GM19438 (cell line): Measurements from ENCODE around the gene LBP.
"Not testable (repeated sequence)": the region's sequence is repeated elsewhere in the genome, so short reads cannot be mapped to it uniquely, and the experiment has no call there.

Experiments used
- ATAC-seq: cut with Tn5 transposase; IDR thresholded peaks from one replicate; pipeline ENCODE4 v1.9.1; 2021; ENCODE audit warnings: low read depth; ENCODE audit not compliant: unreplicated experiment

Gene LBP

DNA sequence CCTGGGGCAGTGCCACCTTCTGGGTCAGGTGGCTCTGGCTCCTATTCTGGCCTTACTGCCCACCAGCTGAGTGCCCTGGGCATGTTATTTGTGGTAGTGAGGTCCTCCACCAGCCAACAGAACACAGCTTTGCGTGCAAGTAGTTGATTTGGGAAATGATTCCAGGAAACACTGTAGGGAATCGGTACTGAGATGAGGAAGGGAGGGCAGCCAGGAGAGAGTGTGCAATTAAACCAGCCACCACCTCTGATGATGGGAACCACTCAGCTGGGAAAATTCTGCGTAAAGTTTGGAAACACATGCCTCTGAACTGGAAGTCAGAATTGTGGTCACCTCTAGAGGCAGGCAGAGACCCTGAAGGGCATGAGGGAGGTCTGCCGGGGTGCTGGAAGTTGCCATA, 459 bp downstream of the LBP start:
- ATAC-seq: no peak

DNA sequence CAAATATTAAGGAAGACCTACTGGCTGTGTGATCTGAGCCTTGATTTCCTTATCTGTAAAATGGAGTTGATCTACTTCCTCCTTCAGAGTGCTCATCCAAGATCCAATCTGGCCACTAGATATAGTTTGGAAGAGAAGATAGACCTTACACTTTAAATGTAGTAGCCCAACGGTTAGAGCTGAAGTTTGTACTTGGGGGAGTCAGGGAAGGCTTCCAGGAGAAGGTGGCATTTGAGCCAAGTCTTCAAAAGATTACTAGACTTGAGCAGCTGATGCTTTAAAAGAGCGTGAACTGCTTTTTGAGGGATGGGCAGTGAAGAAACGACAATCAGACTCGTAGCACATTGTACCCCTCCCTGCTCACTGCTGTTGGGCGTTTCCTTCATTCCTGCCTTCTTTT, 3.6 kb downstream of the LBP start:
- ATAC-seq: no peak

DNA sequence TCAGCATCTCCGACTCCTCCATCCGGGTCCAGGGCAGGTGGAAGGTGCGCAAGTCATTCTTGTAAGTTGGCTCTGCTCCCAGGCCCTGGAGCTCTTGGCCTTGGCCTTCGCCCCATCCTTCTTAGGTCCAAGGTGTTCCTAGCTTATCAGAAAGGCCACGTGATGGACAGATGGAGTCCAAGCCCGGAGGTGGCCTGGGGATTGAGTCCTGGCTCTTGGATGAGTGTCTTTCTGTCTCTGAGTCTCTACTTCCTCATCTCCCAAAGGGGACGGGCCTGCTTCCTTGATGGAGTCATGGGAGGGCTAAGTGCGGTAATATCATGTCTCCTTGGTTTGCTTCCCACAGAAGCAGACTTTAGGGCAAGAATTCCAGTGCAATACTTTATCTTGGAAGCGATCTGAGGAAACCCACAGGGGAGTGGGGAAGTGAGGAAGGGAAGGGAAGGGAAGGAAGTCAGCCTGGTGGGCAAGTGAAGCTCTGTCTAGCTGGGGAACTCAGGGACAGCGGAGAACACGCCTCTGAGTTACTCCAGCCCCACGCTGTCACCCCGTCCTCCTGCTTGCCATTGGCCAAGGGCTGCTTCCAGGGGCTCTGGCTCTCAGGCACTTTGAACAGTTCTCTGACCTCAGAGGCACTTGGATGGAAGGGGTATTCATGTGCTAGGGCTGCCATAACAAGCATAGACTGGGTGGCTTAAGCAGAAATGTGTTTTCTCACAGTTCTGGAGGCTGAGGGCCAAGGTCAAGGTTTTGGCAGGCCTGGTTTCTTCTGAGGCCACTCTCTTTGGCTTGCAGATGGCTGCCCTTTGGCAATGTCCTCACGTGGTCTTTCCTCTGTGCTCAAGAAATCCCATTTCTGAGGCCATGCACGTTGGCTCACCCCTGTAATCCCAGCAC, 4.8 kb downstream of the LBP start:
- no peak for ATAC-seq

DNA sequence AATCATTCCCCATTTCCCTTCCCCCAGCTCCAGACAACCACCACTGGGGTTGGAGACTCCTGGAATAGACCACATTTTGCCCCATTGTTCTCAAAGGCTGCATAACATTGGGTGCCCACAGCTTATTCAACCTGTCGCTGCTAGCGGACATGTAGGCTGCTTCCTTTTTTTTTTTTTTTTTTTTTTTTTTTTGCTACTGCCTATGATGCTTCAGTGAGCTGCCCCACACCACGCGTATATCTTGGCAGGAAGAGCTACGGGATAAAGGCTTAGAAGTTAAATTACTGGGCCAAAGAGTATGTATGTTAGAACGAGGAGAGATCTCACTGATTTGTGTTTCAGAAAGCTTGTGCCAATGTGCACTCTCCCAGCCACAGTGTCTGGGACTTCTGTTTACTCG, 7.0 kb downstream of the LBP start:
- ATAC-seq: no peak

DNA sequence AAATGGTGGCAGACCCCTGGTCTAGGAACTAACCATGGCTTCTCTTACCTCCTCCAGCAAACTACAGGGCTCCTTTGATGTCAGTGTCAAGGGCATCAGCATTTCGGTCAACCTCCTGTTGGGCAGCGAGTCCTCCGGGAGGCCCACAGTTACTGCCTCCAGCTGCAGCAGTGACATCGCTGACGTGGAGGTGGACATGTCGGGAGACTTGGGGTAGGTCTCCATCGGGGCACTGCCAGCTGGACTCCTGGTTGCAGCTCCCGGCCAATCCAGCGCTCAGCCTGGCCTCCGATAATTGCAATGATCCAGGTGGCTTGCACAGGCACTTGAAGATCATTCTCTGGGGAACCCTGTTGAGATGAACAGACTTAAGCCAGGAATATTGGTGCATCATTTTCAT, 7.9 kb downstream of the LBP start:
- no peak for ATAC-seq

DNA sequence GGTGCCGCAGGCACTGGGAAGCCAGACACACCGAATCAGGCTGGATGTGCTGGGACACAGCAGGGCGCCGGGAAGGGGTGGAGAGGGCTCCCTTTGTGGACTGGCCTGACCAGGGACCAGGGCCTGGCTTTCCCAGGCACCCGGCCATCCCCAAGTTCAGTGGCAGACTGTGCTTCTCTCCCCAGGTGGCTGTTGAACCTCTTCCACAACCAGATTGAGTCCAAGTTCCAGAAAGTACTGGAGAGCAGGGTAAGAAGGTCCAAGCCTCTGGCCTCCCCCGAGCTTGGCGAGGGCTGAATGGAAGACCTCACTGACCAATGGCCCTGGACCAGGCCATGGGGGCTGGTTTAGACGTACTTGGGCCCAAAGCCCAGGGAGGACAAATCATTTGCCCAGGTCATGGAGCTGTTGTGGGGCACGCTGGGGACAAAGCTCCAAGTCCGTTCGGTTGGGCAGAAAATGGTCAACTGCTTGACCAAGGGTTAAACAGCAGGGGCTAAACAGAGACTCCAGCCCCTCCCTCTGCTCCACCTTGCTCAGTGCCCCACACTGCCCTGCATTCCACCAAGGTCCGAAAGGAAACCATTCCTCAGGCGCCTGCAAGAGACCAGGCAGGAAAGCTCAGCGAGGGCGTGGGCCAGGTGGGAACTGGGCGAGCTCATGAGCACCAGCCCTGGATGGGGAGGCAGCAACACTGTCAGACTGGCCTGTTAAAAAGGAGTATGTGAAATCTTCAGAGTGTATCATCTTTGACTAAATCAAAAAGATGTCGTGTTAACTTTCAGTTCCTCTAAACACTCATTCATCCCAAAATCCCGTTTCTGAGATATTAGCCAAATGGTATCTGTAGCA, 9.1 kb downstream of the LBP start:
- no peak for ATAC-seq

DNA sequence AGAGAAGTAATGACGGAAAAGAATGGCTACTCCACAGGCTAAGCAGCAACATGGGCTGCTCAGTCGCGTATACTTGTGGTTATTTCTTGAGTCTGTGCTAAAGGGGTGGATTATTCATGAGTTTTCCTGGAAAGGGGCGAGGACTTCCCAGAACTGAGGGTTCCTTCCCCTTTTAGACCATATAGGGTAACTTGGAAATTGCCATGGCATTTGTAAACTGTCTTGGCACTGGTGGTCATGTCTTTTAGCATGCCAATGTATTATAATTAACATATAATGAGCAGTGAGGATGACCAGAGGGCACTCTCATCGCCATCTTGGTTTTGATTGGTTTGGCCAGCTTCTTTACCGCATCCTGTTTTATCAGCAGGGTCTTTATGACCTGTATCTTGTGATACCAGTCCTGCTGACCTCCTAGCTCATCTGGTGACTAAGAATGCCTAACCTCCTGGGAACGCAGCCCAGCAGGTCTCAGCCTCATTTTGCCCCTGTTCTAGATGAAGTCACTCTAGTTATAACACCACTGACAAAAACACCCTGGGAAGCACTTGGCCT, 11.4 kb downstream of the LBP start:
- no peak for ATAC-seq

DNA sequence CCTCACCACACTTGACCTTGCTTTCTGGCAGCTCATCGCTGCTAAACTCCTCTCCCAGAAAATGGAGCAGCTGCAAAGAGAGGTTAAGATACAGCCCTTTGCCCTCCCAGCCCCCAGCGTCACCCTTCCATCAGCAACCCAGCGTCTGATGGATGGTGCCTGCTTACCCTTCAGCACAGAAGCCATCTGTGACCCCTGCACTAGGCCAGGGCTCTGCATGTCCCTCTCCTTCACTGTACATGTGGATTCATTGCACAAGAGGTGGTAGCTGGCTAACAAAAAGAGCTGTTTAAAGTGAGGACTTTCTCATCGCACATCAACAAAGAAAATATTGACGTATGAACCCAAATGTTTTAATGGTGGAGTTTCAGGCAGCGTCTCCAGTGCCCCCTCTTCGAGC, 12.3 kb downstream of the LBP start:
- ATAC-seq: no peak

DNA sequence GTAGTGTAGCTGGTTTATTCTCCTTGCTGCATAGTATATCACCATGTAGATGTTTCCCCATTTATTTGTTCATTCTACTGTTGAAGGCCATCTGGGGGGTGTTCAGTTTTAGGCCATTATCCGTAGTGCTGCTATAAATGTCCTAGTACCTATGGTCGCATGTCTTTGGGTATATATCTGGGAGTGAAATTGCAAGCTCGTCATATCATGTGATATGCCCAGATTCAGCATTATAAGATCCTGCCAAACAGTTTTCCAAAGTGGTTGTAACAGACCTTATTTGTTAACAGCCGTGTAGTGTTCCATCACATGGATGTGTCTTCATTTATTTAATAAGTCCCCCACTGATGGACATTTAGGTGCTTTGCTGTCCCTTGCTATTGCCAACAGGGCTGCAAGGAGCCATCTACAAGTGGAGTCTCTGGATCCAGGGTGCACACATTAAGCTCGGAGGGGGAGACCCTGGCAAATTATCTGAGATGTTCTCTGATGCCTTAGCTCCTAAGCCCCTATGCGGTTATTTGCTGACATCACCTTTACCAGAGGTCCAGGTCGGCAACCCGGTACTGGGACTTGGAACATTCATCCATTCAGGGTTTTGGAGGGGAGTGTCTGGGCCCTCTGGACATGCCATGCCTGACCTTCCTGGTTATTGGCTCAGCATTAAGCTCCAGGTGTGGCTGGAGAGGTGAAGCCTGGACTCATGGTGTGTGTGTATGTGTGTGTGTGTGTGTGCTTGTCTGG, 16.9 kb downstream of the LBP start:
- ATAC-seq: no peak

DNA sequence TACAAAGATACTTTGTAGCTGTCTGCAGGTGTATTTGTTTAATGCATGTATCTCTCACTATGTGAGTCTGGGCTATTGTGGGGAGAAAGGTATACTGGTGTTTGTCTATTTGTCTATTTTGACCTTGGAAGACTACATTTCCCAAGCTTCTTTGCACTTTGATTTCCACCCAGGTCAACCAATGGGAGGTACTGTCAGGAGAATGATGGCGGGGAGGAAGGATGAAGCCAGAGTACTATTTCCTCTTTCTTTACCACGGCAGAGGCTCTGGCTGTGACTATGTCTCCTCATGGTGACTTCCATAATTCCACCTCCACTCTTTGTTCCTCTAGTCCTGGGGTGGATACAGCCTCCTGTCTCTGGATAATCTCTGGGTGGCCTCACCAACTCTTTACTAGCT, 23.1 kb downstream of the LBP start:
- ATAC-seq: no peak

DNA sequence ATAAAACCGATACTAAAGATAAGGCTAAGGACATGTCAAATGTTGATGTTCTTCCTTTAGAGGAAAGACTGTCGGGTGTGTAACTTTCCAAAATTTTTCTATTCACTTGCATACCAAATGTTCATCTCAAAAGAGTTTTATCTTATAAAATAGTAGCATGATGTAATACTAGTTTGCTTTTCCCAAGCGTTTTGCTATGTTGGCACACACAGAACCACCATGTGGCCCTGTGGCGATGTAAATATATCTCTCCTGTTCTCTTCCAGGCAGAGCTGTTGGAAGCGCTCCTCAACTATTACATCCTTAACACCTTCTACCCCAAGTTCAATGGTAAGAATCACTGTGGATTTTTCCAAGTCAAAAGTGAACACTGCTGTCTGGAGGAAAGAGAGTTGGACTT, 26.5 kb downstream of the LBP start:
- ATAC-seq: no peak

DNA sequence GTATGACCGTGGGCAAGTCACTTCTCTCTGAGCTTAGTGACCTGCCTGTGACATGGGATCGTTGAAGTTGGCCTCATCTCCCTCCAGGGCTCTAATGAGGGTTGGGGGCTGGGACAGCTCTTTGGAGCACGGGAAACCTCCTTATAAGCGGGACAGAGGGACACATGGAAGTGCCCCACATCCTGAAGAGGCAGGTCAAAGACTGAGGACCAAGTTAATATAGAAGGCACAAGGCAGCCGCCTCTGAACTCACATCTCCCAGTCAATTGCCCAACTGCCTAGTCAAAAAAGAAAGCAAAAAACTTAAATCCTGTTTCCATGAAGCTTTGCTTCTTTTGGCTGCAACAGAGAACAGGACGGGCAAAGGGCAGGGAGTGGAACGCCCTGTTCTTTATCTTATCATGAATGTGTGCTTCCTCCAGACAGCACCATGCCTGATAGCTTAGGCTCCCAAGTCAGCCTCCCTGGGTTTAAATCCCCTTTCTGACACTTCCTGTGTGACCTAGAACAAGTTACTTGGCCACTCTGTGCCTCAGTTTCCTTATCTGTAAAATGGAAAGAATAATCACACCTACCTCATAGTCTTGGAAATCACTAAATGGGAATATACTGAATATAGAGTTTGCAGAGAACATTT, 27.1 kb downstream of the LBP start:
- ATAC-seq: no peak

DNA sequence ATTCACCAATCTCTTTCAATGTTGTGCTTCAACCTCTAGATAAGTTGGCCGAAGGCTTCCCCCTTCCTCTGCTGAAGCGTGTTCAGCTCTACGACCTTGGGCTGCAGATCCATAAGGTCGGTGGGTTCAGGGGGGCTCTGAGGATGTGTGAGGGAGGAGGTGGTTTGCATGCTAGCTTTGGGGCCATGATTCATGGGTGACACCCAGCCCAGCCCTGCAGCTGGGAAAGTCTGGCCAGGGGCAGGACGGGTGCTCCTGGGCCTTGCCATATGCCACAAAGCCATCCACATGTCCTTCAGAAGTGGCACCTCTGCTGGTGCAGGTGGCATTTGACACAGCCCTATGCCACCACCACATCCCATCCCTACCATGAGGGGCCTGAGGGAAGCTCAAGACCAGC, 27.6 kb downstream of the LBP start:
- no peak for ATAC-seq

DNA sequence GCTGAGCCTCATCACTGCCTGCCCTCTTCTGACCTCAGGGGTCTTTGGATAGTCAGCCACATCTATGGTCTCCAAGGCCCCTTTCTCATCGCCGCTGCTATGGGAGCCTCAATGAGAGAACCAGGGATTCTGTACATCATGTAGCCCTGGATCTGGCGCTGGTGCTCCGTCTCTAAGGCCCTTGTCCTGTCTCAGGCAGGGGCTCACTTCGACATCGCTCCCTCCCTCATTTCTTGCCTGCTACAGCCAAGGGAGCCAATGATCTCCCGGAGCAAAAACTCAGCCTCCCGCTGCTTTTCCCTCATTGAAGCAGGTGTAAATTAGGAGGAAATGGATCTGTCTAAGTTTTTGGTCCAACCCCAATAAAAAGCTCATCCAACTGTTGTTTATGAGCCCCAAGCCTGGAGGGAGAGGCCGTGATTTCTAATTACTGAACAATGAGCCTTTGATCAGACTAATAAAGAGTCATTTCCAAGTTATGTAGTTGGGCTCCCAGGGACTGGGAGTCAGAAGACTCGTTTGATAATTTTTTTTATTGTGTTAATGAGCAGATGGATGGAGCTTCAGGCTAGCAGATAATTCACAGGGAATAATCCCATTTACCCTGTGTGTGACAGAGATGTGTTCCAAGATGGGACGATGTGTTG, 30.9 kb downstream of the LBP start:
- no peak for ATAC-seq

DNA sequence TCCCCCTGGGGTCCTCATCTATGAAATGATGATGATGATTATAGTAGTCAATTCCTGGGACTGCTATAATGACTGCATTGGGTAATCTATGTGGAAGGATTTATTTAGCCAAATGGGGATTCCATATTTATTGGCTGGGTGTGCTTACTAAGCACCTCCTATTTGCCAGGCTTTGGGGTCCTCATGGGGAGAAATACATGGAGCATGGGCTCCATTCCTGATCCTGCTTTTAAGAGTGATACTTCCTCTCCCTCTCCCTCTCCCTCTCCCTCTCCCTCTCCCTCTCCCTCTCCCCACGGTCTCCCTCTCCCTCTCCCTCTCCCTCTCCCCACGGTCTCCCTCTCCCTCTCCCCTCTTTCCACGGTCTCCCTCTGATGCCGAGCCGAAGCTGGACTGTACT, 31.6 kb downstream of the LBP start:
- not testable (repeated sequence) for ATAC-seq

DNA sequence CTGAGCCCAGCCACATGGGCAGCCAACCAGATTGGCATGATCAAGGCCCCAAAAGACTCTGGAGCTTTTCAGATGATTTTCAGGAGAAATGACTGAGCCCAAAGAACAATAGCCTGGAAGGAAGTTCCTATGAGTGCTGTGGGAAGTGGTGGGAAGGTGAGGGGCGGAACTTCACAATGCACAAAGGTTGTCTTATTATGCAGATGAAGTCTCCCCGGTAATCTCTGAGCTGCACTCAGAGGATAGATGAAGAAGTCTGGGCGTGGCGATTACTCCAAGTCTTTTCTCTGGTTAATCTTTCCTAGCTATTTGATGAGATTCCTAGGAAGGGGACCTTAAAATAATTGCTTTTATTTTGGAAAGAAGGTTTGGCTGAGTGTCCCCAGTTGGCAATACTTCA, 36.9 kb downstream of the LBP start:
- no peak for ATAC-seq

DNA sequence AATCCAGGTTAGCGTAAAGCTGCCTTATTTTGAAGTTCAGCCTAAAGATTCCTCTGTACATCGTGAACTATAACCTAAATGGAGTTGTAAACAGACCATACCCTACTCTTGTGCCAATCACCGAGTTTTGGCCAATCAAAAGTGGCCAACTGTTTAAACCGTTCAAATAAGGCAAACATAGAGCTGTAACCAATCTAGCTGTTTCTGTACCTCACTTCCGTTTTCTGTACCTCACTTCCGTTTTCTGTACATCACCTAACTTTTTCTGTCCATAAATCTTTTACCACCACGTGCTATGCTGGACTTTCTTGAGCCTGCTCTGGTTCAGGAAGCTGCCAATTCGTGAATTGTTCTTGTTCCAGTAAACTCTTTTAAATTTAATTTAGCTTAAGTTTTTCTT, 39.7 kb downstream of the LBP start:
- ATAC-seq: no peak

DNA sequence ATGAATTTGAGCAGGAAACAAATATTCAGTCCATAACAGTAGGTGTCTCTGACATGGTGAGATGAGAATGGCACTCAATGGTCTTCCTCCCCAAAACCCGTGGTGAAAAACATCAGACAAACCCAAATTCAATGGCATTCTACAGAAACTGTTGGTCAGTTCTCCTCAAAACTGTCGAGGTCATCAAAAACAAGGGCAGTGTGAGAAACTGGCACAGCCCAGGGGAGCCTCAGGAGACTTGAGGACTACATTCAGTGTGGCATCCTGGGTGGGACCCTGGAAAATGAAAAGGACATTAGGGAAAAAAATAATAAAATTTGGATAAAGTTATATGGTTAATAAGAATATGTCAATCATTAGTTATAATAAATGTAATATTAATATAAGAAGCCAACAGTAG, 40.6 kb downstream of the LBP start:
- no peak for ATAC-seq

DNA sequence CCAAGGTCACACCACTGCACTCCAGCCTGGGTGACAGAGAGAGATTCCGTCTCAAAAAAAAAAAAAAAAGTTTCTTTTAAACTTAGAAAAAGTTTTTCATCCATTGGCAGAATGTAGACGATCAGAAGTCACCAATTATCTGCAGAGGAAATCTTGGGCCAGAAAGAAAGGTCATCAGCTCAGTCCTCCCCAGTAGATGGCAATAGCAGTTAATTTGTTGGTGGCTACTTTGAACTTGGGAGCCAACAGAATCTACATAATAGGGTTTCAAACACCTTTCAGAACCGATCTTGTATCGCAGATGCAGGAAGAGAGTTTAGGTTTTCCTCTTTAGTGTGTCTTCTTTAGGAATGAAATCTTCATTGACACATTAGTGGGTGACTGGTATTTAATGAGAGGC, 41.7 kb downstream of the LBP start:
- no peak for ATAC-seq

DNA sequence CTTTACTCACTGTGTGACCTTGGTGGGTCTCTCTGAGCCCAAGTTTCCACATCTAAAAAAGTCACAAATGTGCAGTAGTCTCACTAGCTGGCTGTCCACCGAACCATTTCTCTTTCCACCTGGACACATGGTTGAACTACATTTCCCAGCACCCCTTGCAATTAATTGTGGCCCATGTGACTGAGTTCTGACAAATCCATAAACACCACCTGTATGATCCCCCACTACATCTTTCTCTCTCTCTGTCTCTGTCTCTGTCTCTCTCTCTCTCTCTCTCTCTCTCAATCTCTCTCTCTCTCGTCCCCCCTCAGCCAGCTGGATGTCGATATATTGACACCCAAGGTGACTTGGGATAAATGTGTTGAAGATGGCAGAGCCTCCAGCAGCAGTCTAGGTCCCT, 46.1 kb downstream of the LBP start:
- ATAC-seq: no peak
